Naive thymus-derived CD8-positive, alpha-beta T cell (primary cell): ENCODE data around the gene CASQ2. TPM values are rescaled to one million over a fixed set of nuclear protein-coding genes. Genes with fewer than 3 reads are reported as not detected.

Experiments used
- ATAC-seq, 2 donors: fragments of 150-1000 bp; cut with Tn5 transposase in 1 of 2; sonication (Bioruptor Pico), chemical (Tn5 transposase) in 1 of 2; 1 replicate in 1 of 2; 2 replicates in 1 of 2; pipeline ENCODE4 v1.10.0; 2021; ENCODE audit warnings: mild to moderate bottlenecking in 2 of 2, moderate library complexity in 2 of 2
- POLR2A ChIA-PET: fragments of 350-600 bp; sonication (Branson Sonifier 250); formaldehyde crosslinking; loops from one replicate; lab custom pipeline; 2021; ENCODE audit warnings: antibody characterized with exemption; lab: Charles Lee
- DNase-seq, 10 donors: peaks; one replicate each; pipeline versions ENCODE4 v3.0.0 to v3.0.0-alpha.2; 2020 to 2022
- H3K27ac Mint-ChIP-seq, 10 donors: one replicate each; pipeline ENCODE4 v1.8.0; 2020 to 2022; ENCODE audit warnings: mild to moderate bottlenecking in 10 of 10, mixed read lengths in 10 of 10, moderate library complexity in 4 of 10, inconsistent platforms in 1 of 10
- H3K27me3 Mint-ChIP-seq, 5 donors: one replicate each; pipeline ENCODE4 v1.8.0; 2021 to 2022; ENCODE audit warnings: mixed read lengths in 5 of 5
- H3K36me3 Mint-ChIP-seq, 3 donors: one replicate each; pipeline ENCODE4 v1.8.0; 2020 to 2022; ENCODE audit warnings: mixed read lengths in 3 of 3, mild to moderate bottlenecking in 2 of 3, inconsistent platforms in 1 of 3
- H3K4me1 Mint-ChIP-seq, 4 donors: one replicate each; pipeline ENCODE4 v1.8.0; 2021 to 2022; ENCODE audit warnings: mixed read lengths in 4 of 4
- H3K4me3 Mint-ChIP-seq, 10 donors: one replicate each; pipeline ENCODE4 v1.8.0; 2020 to 2022; ENCODE audit warnings: mild to moderate bottlenecking in 10 of 10, mixed read lengths in 10 of 10, moderate library complexity in 6 of 10, inconsistent platforms in 1 of 10
- H3K9me3 Mint-ChIP-seq, 9 donors: one replicate each; pipeline ENCODE4 v1.8.0; 2020 to 2022; ENCODE audit warnings: mixed read lengths in 9 of 9, mild to moderate bottlenecking in 3 of 9, inconsistent platforms in 1 of 9, moderate library complexity in 1 of 9
- polyA plus RNA-seq, 3 donors: library from polyadenylated mRNA; unstranded; fragments of 300-500 nt; fragmentation: Illumina TruSeq; gene quantifications; one replicate each; pipeline ENCODE4 v1.2.3, GENCODE V29; 2021
- total RNA-seq, 8 experiments: library from RNA in 2 of 8; stranded (reverse) in 2 of 8; gene quantifications; one replicate each; pipeline ENCODE4 v1.2.3 and lab custom pipeline; 2021 to 2026

The CASQ2 gene
- total and polyA plus RNA-seq, 5 experiments from 2014 or later = not detected

- no peak for DNase-seq
- Mint-ChIP-seq H3K27ac (peak overlapping the region in 1 of 10 donors; percentile 9), H3K27me3 (peaks cover 1 to 35% (median 22%) of the 10 kb centered on the region in 5 donors), H3K4me1 (peaks cover 0 to 1% (median 0%) of the 10 kb centered on the region in 4 donors), H3K4me3 (no peak overlapping the region), H3K36me3 (no peaks in the 10 kb centered on the region), H3K9me3 (peaks cover 0 to 2% (median 0%) of the 10 kb centered on the region in 9 donors)
- no peak for ATAC-seq
- POLR2A ChIA-PET = no interaction called here
Measured at GRCh38 chr1:115748401-115749150, 19.9 kb downstream of the CASQ2 start.

GRCh38 chr1:115746021-115746690 is 22.4 kb downstream of the CASQ2 start:
- Mint-ChIP-seq H3K36me3 (no peaks in the 10 kb centered on the region), H3K4me3 (no peak overlapping the region), H3K27ac (no peak overlapping the region), H3K27me3 (peaks cover 1 to 27% (median 12%) of the 10 kb centered on the region in 5 donors), H3K9me3 (peaks cover 0 to 2% (median 0%) of the 10 kb centered on the region in 9 donors), H3K4me1 (peaks cover 0 to 1% (median 0%) of the 10 kb centered on the region in 4 donors)
- POLR2A ChIA-PET = no interaction called here
- DNase-seq (no peak), ATAC-seq (no peak)

- ATAC-seq = no peak
- no peak for DNase-seq
Measured at GRCh38 chr1:115744646-115745275, 23.8 kb downstream of the CASQ2 start.

GRCh38 chr1:115740811-115741210 is 27.7 kb downstream of the CASQ2 start:
- H3K9me3 Mint-ChIP-seq = no peaks in the 10 kb centered on the region
- no peak overlapping the region for H3K27ac Mint-ChIP-seq
- no peak for ATAC-seq
- POLR2A ChIA-PET = interaction anchor here (0.6 kb wide), 1 partner anchor 1331 kb away, joined by 4 read pairs; no protein-coding TSS in a partner anchor
- H3K4me1 Mint-ChIP-seq = no peaks in the 10 kb centered on the region
- H3K4me3 Mint-ChIP-seq = no peak overlapping the region
- peaks cover 0 to 31% (median 4%) of the 10 kb centered on the region in 5 donors for H3K27me3 Mint-ChIP-seq
- no peak for DNase-seq
- H3K36me3 Mint-ChIP-seq = no peaks in the 10 kb centered on the region

More at GRCh38 chr1:115744646-115745275, 23.8 kb downstream of the CASQ2 start:
- H3K9me3 Mint-ChIP-seq = peaks cover 0 to 2% (median 0%) of the 10 kb centered on the region in 9 donors
- no peak overlapping the region for H3K27ac Mint-ChIP-seq
- H3K36me3 Mint-ChIP-seq = no peaks in the 10 kb centered on the region
- no peak overlapping the region for H3K4me3 Mint-ChIP-seq
- peaks cover 0 to 1% (median 0%) of the 10 kb centered on the region in 4 donors for H3K4me1 Mint-ChIP-seq
- POLR2A ChIA-PET = no interaction called here
- peaks cover 4 to 27% (median 9%) of the 10 kb centered on the region in 5 donors for H3K27me3 Mint-ChIP-seq

- ATAC-seq = no peak
- Mint-ChIP-seq H3K27ac (no peak overlapping the region), H3K36me3 (no peaks in the 10 kb centered on the region), H3K4me1 (no peaks in the 10 kb centered on the region), H3K9me3 (no peaks in the 10 kb centered on the region), H3K27me3 (peaks cover 0 to 30% (median 3%) of the 10 kb centered on the region in 5 donors), H3K4me3 (no peak overlapping the region)
- POLR2A ChIA-PET = no interaction called here
- no peak for DNase-seq
Measured at GRCh38 chr1:115732316-115732715, 36.2 kb downstream of the CASQ2 start.

- H3K9me3 Mint-ChIP-seq = no peaks in the 10 kb centered on the region
- no peak overlapping the region for H3K27ac Mint-ChIP-seq
- H3K4me1 Mint-ChIP-seq = no peaks in the 10 kb centered on the region
- peaks cover 0 to 22% (median 3%) of the 10 kb centered on the region in 5 donors for H3K27me3 Mint-ChIP-seq
- ATAC-seq (no peak), DNase-seq (no peak)
- H3K36me3 Mint-ChIP-seq = no peaks in the 10 kb centered on the region
- H3K4me3 Mint-ChIP-seq = no peak overlapping the region
- POLR2A ChIA-PET = no interaction called here
Measured at GRCh38 chr1:115729756-115730155, 38.8 kb downstream of the CASQ2 start.

GRCh38 chr1:115728341-115728740 is 40.2 kb downstream of the CASQ2 start:
- no peak overlapping the region for H3K4me3 Mint-ChIP-seq
- ATAC-seq = no peak
- H3K27me3 Mint-ChIP-seq = peaks cover 0 to 10% (median under 1%) of the 10 kb centered on the region in 5 donors
- DNase-seq = no peak
- H3K36me3 Mint-ChIP-seq = no peaks in the 10 kb centered on the region
- POLR2A ChIA-PET = no interaction called here
- no peaks in the 10 kb centered on the region for H3K9me3 Mint-ChIP-seq
- no peaks in the 10 kb centered on the region for H3K4me1 Mint-ChIP-seq
- no peak overlapping the region for H3K27ac Mint-ChIP-seq

- no peak overlapping the region for H3K4me3 Mint-ChIP-seq
- H3K9me3 Mint-ChIP-seq = no peaks in the 10 kb centered on the region
- H3K4me1 Mint-ChIP-seq = no peaks in the 10 kb centered on the region
- H3K27me3 Mint-ChIP-seq = peaks cover 0 to 10% (median 0%) of the 10 kb centered on the region in 5 donors
- DNase-seq = no peak
- H3K36me3 Mint-ChIP-seq = no peaks in the 10 kb centered on the region
- no peak overlapping the region for H3K27ac Mint-ChIP-seq
- ATAC-seq = no peak
- POLR2A ChIA-PET = no interaction called here
Measured at GRCh38 chr1:115727706-115728249, 40.7 kb downstream of the CASQ2 start.

GRCh38 chr1:115726570-115726969 is 41.9 kb downstream of the CASQ2 start:
- no peak for DNase-seq
- Mint-ChIP-seq H3K9me3 (no peaks in the 10 kb centered on the region), H3K27ac (no peak overlapping the region), H3K36me3 (no peaks in the 10 kb centered on the region), H3K4me1 (no peaks in the 10 kb centered on the region), H3K27me3 (peaks cover 0 to 10% (median 1%) of the 10 kb centered on the region in 5 donors), H3K4me3 (no peak overlapping the region)
- POLR2A ChIA-PET = no interaction called here
- ATAC-seq = no peak

- H3K9me3 Mint-ChIP-seq = no peaks in the 10 kb centered on the region
- DNase-seq (no peak), ATAC-seq (no peak)
- POLR2A ChIA-PET = no interaction called here
- H3K27me3 Mint-ChIP-seq = peaks cover 0 to 8% (median 1%) of the 10 kb centered on the region in 5 donors
- no peaks in the 10 kb centered on the region for H3K36me3 Mint-ChIP-seq
- H3K4me3 Mint-ChIP-seq = no peak overlapping the region
- no peaks in the 10 kb centered on the region for H3K4me1 Mint-ChIP-seq
- peak overlapping the region in 1 of 10 donors; percentile 13 for H3K27ac Mint-ChIP-seq
Measured at GRCh38 chr1:115726161-115726560, 42.4 kb downstream of the CASQ2 start.

- no peaks in the 10 kb centered on the region for H3K4me1 Mint-ChIP-seq
- DNase-seq = no peak
Measured at GRCh38 chr1:115725600-115725999, 42.9 kb downstream of the CASQ2 start.

GRCh38 chr1:115723756-115724155 is 44.8 kb downstream of the CASQ2 start:
- no peaks in the 10 kb centered on the region for H3K9me3 Mint-ChIP-seq

More at GRCh38 chr1:115725600-115725999, 42.9 kb downstream of the CASQ2 start:
- H3K27me3 Mint-ChIP-seq = peaks cover 0 to 4% (median 1%) of the 10 kb centered on the region in 5 donors
- no peak overlapping the region for H3K4me3 Mint-ChIP-seq
- no peak for ATAC-seq
- H3K9me3 Mint-ChIP-seq = no peaks in the 10 kb centered on the region
- POLR2A ChIA-PET = no interaction called here
- no peaks in the 10 kb centered on the region for H3K36me3 Mint-ChIP-seq
- peak overlapping the region in 1 of 10 donors; percentile 13 for H3K27ac Mint-ChIP-seq

More at GRCh38 chr1:115723756-115724155, 44.8 kb downstream of the CASQ2 start:
- no peak for ATAC-seq
- Mint-ChIP-seq H3K27ac (no peak overlapping the region), H3K36me3 (no peaks in the 10 kb centered on the region), H3K4me1 (no peaks in the 10 kb centered on the region), H3K27me3 (peaks cover 0 to 4% (median 0%) of the 10 kb centered on the region in 5 donors), H3K4me3 (no peak overlapping the region)
- POLR2A ChIA-PET = no interaction called here
- DNase-seq = no peak
